HG02571 (cell line): ENCODE results near the gene GPR152.
A peak's percentile ranks its signal among the peaks of the same experiment; 100 is the strongest.
"Not testable (repeated sequence)": the region's sequence is repeated elsewhere in the genome, so short reads cannot be mapped to it uniquely, and the experiment has no call there.

Experiments
- ATAC-seq: cut with Tn5 transposase; IDR thresholded peaks from one replicate; pipeline ENCODE4 v1.9.1; 2021; ENCODE audit warnings: mild to moderate bottlenecking, moderate library complexity; ENCODE audit not compliant: unreplicated experiment

The GPR152 gene

GRCh38 chr11:67466962-67467771 is 14.6 kb upstream of the GPR152 start:
- ATAC-seq, result no peak

- no peak for ATAC-seq
Measured at GRCh38 chr11:67466367-67466766, 13.8 kb upstream of the GPR152 start.

- not testable (repeated sequence) for ATAC-seq
Measured at GRCh38 chr11:67465530-67465929, 13.0 kb upstream of the GPR152 start.

- ATAC-seq, result no peak
Measured at GRCh38 chr11:67465189-67465510, 12.6 kb upstream of the GPR152 start.

GRCh38 chr11:67464411-67465188 is 12.1 kb upstream of the GPR152 start:
- peak; percentile 42 for ATAC-seq

- no peak for ATAC-seq
Measured at GRCh38 chr11:67463680-67464410, 11.3 kb upstream of the GPR152 start.

- no peak for ATAC-seq
Measured at GRCh38 chr11:67463186-67463585, 10.7 kb upstream of the GPR152 start.

- ATAC-seq, result no peak
Measured at GRCh38 chr11:67458266-67458665, 5.7 kb upstream of the GPR152 start.

- ATAC-seq, result no peak
Measured at GRCh38 chr11:67457453-67457852, 4.9 kb upstream of the GPR152 start.

DNA sequence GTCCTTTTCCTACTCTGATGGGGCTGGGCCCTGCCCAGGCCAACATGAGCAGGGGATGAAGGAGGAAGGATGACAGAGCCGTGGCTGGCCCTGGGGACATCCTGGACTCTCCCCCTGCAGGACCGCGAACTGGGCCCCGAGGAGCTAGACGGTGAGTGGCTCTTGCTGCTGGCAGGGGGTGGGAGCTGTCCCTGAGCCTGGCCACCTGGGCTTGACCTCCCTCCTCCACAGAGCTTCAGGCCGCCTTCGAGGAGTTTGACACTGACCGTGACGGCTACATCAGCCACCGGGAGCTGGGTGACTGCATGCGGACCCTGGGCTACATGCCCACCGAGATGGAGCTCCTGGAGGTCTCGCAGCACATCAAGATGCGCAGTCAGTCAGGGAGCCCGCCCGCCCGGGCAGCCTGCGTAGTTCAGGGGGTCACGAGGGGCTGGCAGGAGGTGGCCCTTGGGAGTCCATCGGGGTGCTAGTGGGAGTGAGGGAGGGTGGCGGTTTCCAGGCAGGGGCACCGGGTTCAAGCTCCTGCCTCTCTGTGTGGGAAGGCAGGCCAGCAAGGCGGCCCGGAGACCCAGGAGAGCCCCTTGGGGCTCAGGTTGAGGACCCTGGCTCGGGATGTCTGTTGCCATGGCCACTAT is 3.7 kb upstream of the GPR152 start:
- ATAC-seq, result no peak

DNA sequence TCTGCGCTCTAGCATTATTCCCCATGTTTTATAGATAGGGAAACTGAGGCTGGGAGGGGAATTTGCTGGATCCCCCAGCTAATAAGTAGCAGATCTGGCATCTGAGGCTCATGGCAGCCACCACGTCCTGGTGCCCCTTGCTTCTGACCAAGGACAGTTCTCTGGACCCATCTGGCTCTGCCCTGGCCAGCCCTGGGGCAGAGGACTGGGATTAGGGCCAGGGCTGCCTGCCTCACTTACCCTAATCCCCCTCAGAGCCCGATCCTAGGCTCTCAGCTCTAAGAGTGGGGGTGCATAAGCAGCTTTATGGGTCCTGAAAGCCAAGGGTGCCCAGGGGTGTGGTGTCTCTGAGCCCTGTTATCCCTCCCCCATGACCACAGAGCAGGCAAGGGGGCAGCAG is 2.5 kb upstream of the GPR152 start, which contains the start of gene CABP4:
Gene CABP4 (plus strand): TSS at position 301 of the 400 bp plus-strand sequence. CDS start 70 bp downstream, at position 371.
- ATAC-seq, result no peak

DNA sequence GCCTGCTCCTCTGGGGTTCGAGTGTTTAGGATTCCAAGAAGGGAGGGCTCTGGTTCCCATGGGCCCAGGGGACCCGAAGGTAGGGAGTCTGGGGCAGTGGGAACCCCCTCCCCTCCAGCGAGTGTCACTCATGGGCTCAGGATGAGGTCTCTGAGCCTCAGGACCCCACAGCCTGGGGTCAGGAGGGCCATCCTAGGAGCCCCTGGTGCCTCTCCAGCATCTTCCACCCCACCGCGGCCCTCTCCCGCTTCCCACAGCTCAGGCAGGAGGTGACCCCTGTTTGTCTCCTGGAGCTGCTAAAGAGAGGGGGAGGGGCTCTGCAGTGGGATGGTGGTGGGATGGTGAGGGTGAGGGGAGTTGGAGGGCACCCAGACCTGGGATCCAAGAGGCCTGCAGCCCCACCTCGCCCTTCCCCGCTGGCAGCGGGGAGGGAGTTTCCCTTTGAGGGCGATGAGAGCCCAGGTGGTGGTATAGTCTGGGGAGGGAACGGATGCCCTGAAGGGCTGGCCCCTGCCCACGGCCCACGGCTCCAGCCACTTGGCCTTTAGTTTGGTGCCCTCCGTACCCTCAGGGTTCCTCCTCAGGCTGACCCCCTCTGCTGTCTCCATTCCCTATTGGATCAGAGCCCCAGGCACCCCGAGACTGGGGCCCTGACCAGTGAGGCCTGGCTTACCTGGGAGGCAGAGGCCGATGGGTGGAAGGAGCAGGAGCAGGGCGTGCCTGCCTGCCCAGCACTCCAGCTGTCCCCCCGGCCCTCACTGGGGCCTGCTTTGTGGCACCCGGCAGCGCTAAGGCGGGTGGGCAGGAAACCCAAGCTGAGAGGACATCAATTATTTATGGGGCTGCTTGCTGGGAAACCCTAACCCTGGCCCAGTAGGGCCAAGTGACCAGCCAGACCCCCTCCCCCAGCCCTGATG is 1.5 kb upstream of the GPR152 start:
- no peak for ATAC-seq

GRCh38 chr11:67451658-67451976 is 912 bp downstream of the GPR152 start:
- ATAC-seq, result no peak

DNA sequence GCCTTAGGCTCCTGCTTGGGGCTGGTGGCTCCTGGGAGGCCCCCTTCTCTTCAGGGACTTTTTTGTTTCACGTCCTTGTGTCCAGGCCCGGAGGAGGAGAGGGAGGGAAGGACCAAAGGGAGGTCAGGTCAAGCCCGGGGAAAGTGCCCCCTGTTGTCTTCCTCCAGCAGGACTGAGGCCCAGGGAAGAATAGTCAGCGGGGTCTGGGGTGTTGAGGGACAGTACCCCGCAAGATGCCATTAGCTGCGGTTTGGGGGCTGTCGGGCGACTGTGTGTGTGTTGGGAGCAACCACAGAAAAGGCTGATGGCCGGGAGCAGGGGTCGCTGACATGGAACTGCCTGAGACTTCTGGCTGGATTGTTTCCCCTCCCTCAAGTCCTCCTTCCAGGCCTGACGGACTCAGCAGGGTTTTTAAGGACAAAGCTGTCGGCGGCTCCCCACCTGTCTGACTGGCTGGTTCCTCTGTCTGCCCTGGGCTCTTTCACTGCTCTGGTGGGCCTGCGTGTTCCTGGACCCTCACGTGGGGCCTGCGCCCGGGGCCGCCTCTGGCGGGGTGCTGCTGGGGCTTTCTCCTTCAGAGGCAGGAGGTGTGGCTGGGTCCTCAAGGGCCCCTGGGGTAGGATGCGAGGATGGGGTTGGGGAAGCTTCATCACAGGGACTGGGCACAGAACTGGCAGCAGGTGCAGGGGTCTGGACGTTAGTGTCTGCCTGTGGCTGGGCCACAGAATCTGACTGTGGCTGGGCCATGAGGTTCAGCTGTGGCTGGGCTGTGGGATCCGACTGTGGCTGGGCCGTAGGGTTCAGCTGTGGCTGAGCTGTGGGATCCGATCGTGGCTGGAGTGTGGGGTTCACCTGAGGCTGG is 1.5 kb downstream of the GPR152 start:
- ATAC-seq, result no peak

DNA sequence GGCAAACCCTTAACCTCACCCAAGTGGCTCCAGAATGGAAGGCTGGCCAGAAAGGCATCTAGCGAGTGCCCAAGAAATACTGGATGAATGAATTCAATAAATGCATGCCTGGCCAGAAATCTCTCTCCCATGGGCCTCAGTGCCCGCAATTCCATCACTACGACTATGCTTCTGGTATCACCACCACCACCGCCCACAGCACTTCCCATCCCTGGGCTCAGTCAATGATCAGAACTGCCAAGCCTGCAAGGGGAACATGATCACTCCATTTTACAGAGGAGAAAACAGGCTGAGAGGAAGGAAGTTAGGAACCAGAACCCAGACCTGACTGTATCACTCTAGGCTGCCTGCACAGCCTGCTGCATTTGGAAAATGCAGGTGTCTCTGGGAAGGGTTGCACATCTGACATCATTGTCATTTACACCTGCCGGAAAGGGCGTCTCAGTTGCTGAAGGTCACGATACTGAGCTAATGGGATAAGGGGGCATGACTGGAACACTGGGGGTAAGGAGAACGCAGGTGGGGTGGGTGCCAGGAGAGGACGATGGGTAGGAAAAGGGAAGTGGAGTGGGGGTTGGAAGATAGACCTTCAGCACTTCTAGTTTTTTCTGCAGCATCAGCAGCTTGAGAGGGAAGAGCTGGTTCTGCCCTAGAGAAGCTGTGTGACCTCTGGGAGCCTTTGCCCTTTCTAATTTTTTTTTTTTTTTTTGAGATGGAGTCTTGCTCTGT is 3.2 kb downstream of the GPR152 start:
- no peak for ATAC-seq

DNA sequence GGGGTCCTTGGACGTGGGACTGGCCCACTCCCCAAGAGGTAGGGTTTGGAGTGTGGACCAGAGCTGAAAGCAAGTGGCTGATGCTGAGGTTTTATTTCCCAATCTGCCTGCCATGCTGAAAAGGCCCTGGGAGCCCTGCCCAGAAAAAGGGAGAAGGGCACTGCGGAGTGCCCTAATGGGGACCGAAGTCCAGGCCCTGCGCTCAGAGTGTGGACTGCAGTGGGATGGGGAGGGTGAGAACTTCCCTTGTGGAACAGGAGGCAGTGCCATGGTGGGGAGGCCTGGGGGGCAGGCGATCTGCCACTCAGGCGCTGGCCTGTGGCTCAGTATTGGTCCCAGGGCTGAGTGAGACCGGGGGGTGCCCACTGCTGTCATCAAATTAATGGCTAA is 4.3 kb downstream of the GPR152 start:
- no peak for ATAC-seq

- ATAC-seq, result no peak
Measured at GRCh38 chr11:67445515-67445914, 7.0 kb downstream of the GPR152 start.

- no peak for ATAC-seq
Measured at GRCh38 chr11:67442504-67443404, 9.8 kb downstream of the GPR152 start.
